ENCODE measurements around the gene NFE2L2.

Gene NFE2L2

GRCh38 chr2:177261116-177262060 lies 3.1 kb downstream of the NFE2L2 start:
- Histone ChIP-seq H3K36me3 (ENCODE audit: control insufficient read depth, insufficient read depth, low read length) (no peaks in the 10 kb centered on the region), H3K79me2 (peaks cover 57% of the 10 kb centered on the region), H3K27ac (peak overlapping the region; percentile 99), H3K4me3 (ENCODE audit: low read depth, low read length) (peak overlapping the region; percentile 94), H3K9ac (no peak overlapping the region), H3K4me1 (peaks cover 26% of the 10 kb centered on the region), H3K9me3 (ENCODE audit: control insufficient read depth, low read length) (no peaks in the 10 kb centered on the region), H3K4me2 (ENCODE audit: low read length) (peak overlapping the region; percentile 96), H3K27me3 (ENCODE audit: control insufficient read depth, insufficient read depth, low read length) (no peaks in the 10 kb centered on the region), H2AFZ (no peak overlapping the region)
- TF ChIP-seq CTCF (IDR thresholded peaks at IDR 0.05): no peak

- Histone ChIP-seq H3K4me1 (peaks cover 26% of the 10 kb centered on the region), H3K27me3 (ENCODE audit: control insufficient read depth, insufficient read depth, low read length) (no peaks in the 10 kb centered on the region), H3K79me2 (peaks cover 66% of the 10 kb centered on the region), H3K36me3 (ENCODE audit: control insufficient read depth, insufficient read depth, low read length) (no peaks in the 10 kb centered on the region), H3K9ac (no peak overlapping the region), H3K4me3 (ENCODE audit: low read depth, low read length) (no peak overlapping the region), H3K27ac (no peak overlapping the region), H3K4me2 (ENCODE audit: low read length) (peak overlapping the region; percentile 16), H3K9me3 (ENCODE audit: control insufficient read depth, low read length) (no peaks in the 10 kb centered on the region), H2AFZ (no peak overlapping the region)
- TF ChIP-seq CTCF (IDR thresholded peaks at IDR 0.05): no peak
Measured at GRCh38 chr2:177260379-177260778, 4.1 kb downstream of the NFE2L2 start.

- Histone ChIP-seq H3K79me2 (peaks cover 84% of the 10 kb centered on the region), H3K27me3 (ENCODE audit: control insufficient read depth, insufficient read depth, low read length) (no peaks in the 10 kb centered on the region), H3K9me3 (ENCODE audit: control insufficient read depth, low read length) (no peaks in the 10 kb centered on the region), H3K27ac (no peak overlapping the region), H3K9ac (no peak overlapping the region), H3K4me2 (ENCODE audit: low read length) (no peak overlapping the region), H2AFZ (no peak overlapping the region), H3K4me1 (peaks cover 40% of the 10 kb centered on the region), H3K4me3 (ENCODE audit: low read depth, low read length) (no peak overlapping the region), H3K36me3 (ENCODE audit: control insufficient read depth, insufficient read depth, low read length) (no peaks in the 10 kb centered on the region)
- TF ChIP-seq CTCF (IDR thresholded peaks at IDR 0.05): no peak
Measured at GRCh38 chr2:177258059-177258458, 6.5 kb downstream of the NFE2L2 start.

GRCh38 chr2:177257471-177257870 lies 7.1 kb downstream of the NFE2L2 start:
- Histone ChIP-seq H3K9me3 (ENCODE audit: control insufficient read depth, low read length) (no peaks in the 10 kb centered on the region), H2AFZ (no peak overlapping the region), H3K27me3 (ENCODE audit: control insufficient read depth, insufficient read depth, low read length) (no peaks in the 10 kb centered on the region), H3K36me3 (ENCODE audit: control insufficient read depth, insufficient read depth, low read length) (no peaks in the 10 kb centered on the region), H3K4me2 (ENCODE audit: low read length) (no peak overlapping the region), H3K4me1 (peaks cover 40% of the 10 kb centered on the region), H3K9ac (no peak overlapping the region), H3K79me2 (peaks cover 86% of the 10 kb centered on the region), H3K27ac (no peak overlapping the region), H3K4me3 (ENCODE audit: low read depth, low read length) (no peak overlapping the region)
- no peak for TF ChIP-seq CTCF (IDR thresholded peaks at IDR 0.05)

All from parathyroid adenoma (tissue), 2 donors.